Fibroblast of lung (primary cell): ENCODE data around the gene MSANTD2. TPM values are rescaled to one million over a fixed set of nuclear protein-coding genes. Genes with fewer than 3 reads are reported as not detected.

ENCODE experiments used
- DNase-seq, 2 donors: peaks; one replicate each; pipeline versions ENCODE4 v3.0.0 to v3.0.0-alpha.2; 2010; ENCODE audit warnings: low read depth in 2 of 2
- H2AFZ ChIP-seq: 2 replicates; pipeline ENCODE4 v1.5.1; 2012; ENCODE audit warnings: low read length, control low read depth, inconsistent platforms
- H3K27ac ChIP-seq: 2 replicates; pipeline ENCODE4 v1.5.1; 2011; ENCODE audit warnings: low read length, control low read depth; ENCODE audit not compliant: insufficient read depth
- H3K27me3 ChIP-seq: 2 replicates; pipeline ENCODE4 v1.5.1; 2011; ENCODE audit warnings: mild to moderate bottlenecking, low read length; ENCODE audit not compliant: control insufficient read depth, insufficient read depth
- H3K36me3 ChIP-seq: 2 replicates; pipeline ENCODE4 v1.5.1; 2011; ENCODE audit warnings: low read length; ENCODE audit not compliant: control insufficient read depth, insufficient read depth
- H3K4me1 ChIP-seq: 2 replicates; pipeline ENCODE4 v1.5.1; 2011; ENCODE audit warnings: low read length; ENCODE audit not compliant: control insufficient read depth, insufficient read depth; ENCODE audit errors: extremely low read depth
- H3K4me2 ChIP-seq: 2 replicates; pipeline ENCODE4 v1.5.1; 2011; ENCODE audit warnings: low read length, control low read depth; ENCODE audit not compliant: insufficient read depth; ENCODE audit errors: extremely low read depth
- H3K4me3 ChIP-seq, 4 experiments: fragments of 200-600 bp in 1 of 4; sonication (generic) in 1 of 4; replicated peaks in 1 of 4; 2 replicates each; pipeline ENCODE4 v1.5.1; 2011 to 2016; ENCODE audit warnings: low read length in 4 of 4, low read depth in 3 of 4, mild to moderate bottlenecking in 3 of 4, control low read depth in 2 of 4, inconsistent platforms in 1 of 4, mixed read lengths in 1 of 4; ENCODE audit not compliant: insufficient read depth in 1 of 4; ENCODE audit errors: control extremely low read depth in 1 of 4
- H3K79me2 ChIP-seq: 2 replicates; pipeline ENCODE4 v1.5.1; 2012; ENCODE audit warnings: mild to moderate bottlenecking, low read length, inconsistent platforms; ENCODE audit not compliant: control insufficient read depth, insufficient read depth
- H3K9ac ChIP-seq: 2 replicates; pipeline ENCODE4 v1.5.1; 2011; ENCODE audit warnings: mild to moderate bottlenecking, low read length, control low read depth; ENCODE audit not compliant: insufficient read depth
- H3K9me3 ChIP-seq: 2 replicates; pipeline ENCODE4 v1.5.1; 2012; ENCODE audit warnings: low read depth, low read length; ENCODE audit not compliant: control insufficient read depth, insufficient read depth
- H4K20me1 ChIP-seq: 2 replicates; pipeline ENCODE4 v1.5.1; 2011; ENCODE audit warnings: low read length; ENCODE audit not compliant: control insufficient read depth, insufficient read depth; ENCODE audit errors: extremely low read depth
- CTCF ChIP-seq, 2 donors: IDR thresholded peaks in 1 of 2; conservative IDR thresholded peaks in 1 of 2; 1 replicate in 1 of 2; 2 replicates in 1 of 2; pipeline ENCODE4 v1.5.1; 2011 to 2012; ENCODE audit warnings: low read length in 2 of 2, control low read depth in 1 of 2, inconsistent platforms in 1 of 2, low read depth in 1 of 2, mild to moderate bottlenecking in 1 of 2
- EZH2 ChIP-seq: IDR thresholded peaks from 2 replicates; pipeline ENCODE4 v1.5.1; 2012; ENCODE audit warnings: low read length, control low read depth, mild to moderate bottlenecking; ENCODE audit errors: missing control alignments
- polyA plus RNA-seq, 2 donors: library from polyadenylated mRNA; depleted of rRNA in 1 of 2; stranded (reverse) in 1 of 2; unstranded in 1 of 2; fragments of >200 nt; gene quantifications; 2 replicates each; pipeline ENCODE4 v1.2.1, GENCODE V29; 2011 to 2012; ENCODE audit warnings: missing spikeins in 1 of 2
- total RNA-seq: library from RNA; depleted of rRNA; stranded (reverse); fragments of >200 nt; gene quantifications from 2 replicates; pipeline ENCODE4 v1.2.1, GENCODE V29; 2014

The MSANTD2 gene
- total and polyA plus RNA-seq, 2 donors (not counting 1 experiment from before 2014, with no cell fraction given) = 6.3 to 6.6 TPM

- Histone ChIP-seq H4K20me1 (no peaks in the 10 kb centered on the region), H3K4me1 (peaks cover 14% of the 10 kb centered on the region), H3K79me2 (no peaks in the 10 kb centered on the region), H3K4me2 (peak overlapping the region; percentile 84), H3K27me3 (peaks cover 6% of the 10 kb centered on the region), H3K9ac (peak overlapping the region; percentile 24), H3K36me3 (peaks cover 2% of the 10 kb centered on the region), H3K4me3 (peak overlapping the region in 2 of 4 experiments; percentile 52 to 56), H3K9me3 (no peaks in the 10 kb centered on the region), H2AFZ (peak overlapping the region; percentile 76), H3K27ac (peak overlapping the region; percentile 2)
- DNase-seq = no peak
- TF ChIP-seq CTCF (conservative IDR thresholded peaks at IDR 0.05 in 1 of 2, IDR thresholded peaks at IDR 0.05 in 1 of 2; ENCODE audit: low read depth in 1 of 2, low read length in 2 of 2) (no peak), EZH2 (no peak)
Measured at GRCh38 chr11:124759266-124760204, 40.7 kb downstream of the MSANTD2 start.

- Histone ChIP-seq H3K4me1 (peaks cover 20% of the 10 kb centered on the region), H3K4me2 (peak overlapping the region; percentile 84), H4K20me1 (no peaks in the 10 kb centered on the region), H3K9me3 (no peaks in the 10 kb centered on the region), H3K36me3 (no peaks in the 10 kb centered on the region), H3K9ac (peak overlapping the region; percentile 16), H3K4me3 (peak overlapping the region; percentile 49 to 56 (median 51)), H3K27me3 (peaks cover 6% of the 10 kb centered on the region), H2AFZ (peak overlapping the region; percentile 76), H3K79me2 (no peaks in the 10 kb centered on the region), H3K27ac (peak overlapping the region; percentile 2)
- DNase-seq = peak; percentile 55 to 61
- TF ChIP-seq CTCF (conservative IDR thresholded peaks at IDR 0.05 in 1 of 2, IDR thresholded peaks at IDR 0.05 in 1 of 2; ENCODE audit: low read depth in 1 of 2, low read length in 2 of 2) = peak; percentile 62 to 67
- TF ChIP-seq EZH2 = no peak
Measured at GRCh38 chr11:124758355-124759265, 41.6 kb downstream of the MSANTD2 start.

- H3K9me3 ChIP-seq = no peaks in the 10 kb centered on the region
- H3K27me3 ChIP-seq = peaks cover 6% of the 10 kb centered on the region
- no peaks in the 10 kb centered on the region for H3K79me2 ChIP-seq
- H3K27ac ChIP-seq = no peak overlapping the region
- DNase-seq = no peak
- H3K9ac ChIP-seq = no peak overlapping the region
- no peak overlapping the region for H3K4me3 ChIP-seq
- H3K4me2 ChIP-seq = no peak overlapping the region
- H3K36me3 ChIP-seq = no peaks in the 10 kb centered on the region
- no peak for TF ChIP-seq CTCF (conservative IDR thresholded peaks at IDR 0.05 in 1 of 2, IDR thresholded peaks at IDR 0.05 in 1 of 2; ENCODE audit: low read depth in 1 of 2, low read length in 2 of 2)
- TF ChIP-seq EZH2 = no peak
- H4K20me1 ChIP-seq = no peaks in the 10 kb centered on the region
- peaks cover 17% of the 10 kb centered on the region for H3K4me1 ChIP-seq
- H2AFZ ChIP-seq = no peak overlapping the region
Measured at GRCh38 chr11:124757320-124757719, 42.9 kb downstream of the MSANTD2 start.
